ENCODE measurements around the gene PTGIR. TPM values are rescaled to one million over a fixed set of nuclear protein-coding genes. Genes with fewer than 3 reads are reported as not detected.
A peak's percentile ranks its signal among the peaks of the same experiment; 100 is the strongest.

PTGIR gene
- total RNA-seq, 1 experiment from 2014 or later = 0.24 TPM

DNA sequence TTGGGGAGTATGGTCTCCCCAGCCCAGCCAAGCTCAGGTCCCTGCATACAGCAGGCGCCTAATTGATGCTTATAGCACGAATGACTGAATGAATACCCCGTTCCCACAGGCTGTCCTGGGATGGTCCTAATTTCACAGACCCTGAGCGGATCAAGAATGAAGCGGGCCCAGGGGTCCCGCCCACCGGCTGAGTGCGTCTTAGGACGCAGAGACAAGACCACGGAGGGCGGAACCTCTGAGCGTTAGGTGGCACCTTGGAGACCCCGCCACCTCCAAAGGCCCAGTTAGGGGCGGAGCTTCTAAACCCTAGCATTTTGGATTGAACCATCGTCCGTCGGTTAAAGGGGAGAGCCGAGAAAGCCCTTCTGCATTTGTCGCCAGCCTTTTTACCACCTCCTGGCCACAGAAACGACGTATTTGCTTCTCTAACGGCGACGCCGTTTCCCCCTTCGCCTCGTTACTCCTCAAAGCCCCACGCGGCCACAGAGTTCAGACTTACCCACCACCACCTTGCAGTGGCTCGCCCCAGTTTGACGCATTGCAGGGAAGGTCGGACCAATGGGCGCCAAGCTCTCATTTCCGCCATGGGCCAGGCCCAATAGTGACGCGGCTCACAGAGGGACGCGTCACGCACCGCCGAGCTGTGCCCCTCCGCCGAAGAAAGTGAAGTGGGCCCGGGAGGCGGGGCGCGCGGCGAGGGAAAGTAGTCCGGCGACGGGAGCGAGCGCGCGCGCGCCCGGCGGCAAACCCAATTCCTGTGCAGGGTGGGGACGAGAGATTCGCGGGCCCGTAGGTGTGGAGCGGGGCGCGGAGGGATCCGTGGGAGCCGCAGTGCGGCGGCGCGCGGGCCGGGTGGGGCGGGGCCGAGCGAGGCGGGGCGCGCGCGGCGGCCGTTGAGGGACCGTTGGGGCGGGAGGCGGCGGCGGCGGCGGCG, 24.2 kb downstream of the PTGIR start (continued):
- TF ChIP-seq, protein P1, sequence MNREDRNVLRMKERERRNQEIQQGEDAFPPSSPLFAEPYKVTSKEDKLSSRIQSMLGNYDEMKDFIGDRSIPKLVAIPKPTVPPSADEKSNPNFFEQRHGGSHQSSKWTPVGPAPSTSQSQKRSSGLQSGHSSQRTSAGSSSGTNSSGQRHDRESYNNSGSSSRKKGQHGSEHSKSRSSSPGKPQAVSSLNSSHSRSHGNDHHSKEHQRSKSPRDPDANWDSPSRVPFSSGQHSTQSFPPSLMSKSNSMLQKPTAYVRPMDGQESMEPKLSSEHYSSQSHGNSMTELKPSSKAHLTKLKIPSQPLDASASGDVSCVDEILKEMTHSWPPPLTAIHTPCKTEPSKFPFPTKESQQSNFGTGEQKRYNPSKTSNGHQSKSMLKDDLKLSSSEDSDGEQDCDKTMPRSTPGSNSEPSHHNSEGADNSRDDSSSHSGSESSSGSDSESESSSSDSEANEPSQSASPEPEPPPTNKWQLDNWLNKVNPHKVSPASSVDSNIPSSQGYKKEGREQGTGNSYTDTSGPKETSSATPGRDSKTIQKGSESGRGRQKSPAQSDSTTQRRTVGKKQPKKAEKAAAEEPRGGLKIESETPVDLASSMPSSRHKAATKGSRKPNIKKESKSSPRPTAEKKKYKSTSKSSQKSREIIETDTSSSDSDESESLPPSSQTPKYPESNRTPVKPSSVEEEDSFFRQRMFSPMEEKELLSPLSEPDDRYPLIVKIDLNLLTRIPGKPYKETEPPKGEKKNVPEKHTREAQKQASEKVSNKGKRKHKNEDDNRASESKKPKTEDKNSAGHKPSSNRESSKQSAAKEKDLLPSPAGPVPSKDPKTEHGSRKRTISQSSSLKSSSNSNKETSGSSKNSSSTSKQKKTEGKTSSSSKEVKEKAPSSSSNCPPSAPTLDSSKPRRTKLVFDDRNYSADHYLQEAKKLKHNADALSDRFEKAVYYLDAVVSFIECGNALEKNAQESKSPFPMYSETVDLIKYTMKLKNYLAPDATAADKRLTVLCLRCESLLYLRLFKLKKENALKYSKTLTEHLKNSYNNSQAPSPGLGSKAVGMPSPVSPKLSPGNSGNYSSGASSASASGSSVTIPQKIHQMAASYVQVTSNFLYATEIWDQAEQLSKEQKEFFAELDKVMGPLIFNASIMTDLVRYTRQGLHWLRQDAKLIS (CRISPR knock-in tag; IDR thresholded peaks at IDR 0.05; ENCODE audit: borderline replicate concordance) = no peak
- TF ChIP-seq TP53 (CRISPR knock-in tag; IDR thresholded peaks at IDR 0.05) (0 out of 2 replicates have a peak, but pooled peaks have one; percentile 25), NFATC4 (CRISPR knock-in tag; IDR thresholded peaks at IDR 0.05) (no peak), MXD4 (CRISPR knock-in tag; IDR thresholded peaks at IDR 0.05; ENCODE audit: borderline replicate concordance) (peak; percentile 86; the same call in 1 of the 2 replicates), FOXP1 (CRISPR knock-in tag; IDR thresholded peaks at IDR 0.05; ENCODE audit: borderline replicate concordance) (peak; percentile 30; the same call in 1 of the 2 replicates), CREM (CRISPR knock-in tag; IDR thresholded peaks at IDR 0.05) (peak; percentile 79)
- TF ChIP-seq, protein P2, sequence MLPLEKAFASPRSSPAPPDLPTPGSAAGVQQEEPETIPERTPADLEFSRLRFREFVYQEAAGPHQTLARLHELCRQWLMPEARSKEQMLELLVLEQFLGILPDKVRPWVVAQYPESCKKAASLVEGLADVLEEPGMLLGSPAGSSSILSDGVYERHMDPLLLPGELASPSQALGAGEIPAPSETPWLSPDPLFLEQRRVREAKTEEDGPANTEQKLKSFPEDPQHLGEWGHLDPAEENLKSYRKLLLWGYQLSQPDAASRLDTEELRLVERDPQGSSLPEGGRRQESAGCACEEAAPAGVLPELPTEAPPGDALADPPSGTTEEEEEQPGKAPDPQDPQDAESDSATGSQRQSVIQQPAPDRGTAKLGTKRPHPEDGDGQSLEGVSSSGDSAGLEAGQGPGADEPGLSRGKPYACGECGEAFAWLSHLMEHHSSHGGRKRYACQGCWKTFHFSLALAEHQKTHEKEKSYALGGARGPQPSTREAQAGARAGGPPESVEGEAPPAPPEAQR (CRISPR knock-in tag; IDR thresholded peaks at IDR 0.05) = peak; percentile 98

GRCh38 chr19:46599716-46600373, 25.0 kb downstream of the PTGIR start:
- TF ChIP-seq NFYB (CRISPR knock-in tag; conservative IDR thresholded peaks at IDR 0.05; ENCODE audit: low read depth) (peak; percentile 47), SMAD3 (CRISPR knock-in tag; IDR thresholded peaks at IDR 0.05; ENCODE audit: borderline replicate concordance) (no peak)
- H3K4me3 Mint-ChIP-seq = peak overlapping the region; percentile 88
- no peaks in the 10 kb centered on the region; the same call in 1 of the 2 replicates for H3K27me3 Mint-ChIP-seq (ENCODE audit: low read depth)
- H3K27ac Mint-ChIP-seq = peak overlapping the region; percentile 100
- ATAC-seq (peak; percentile 9), DNase-seq (ENCODE audit: low spot score) (no peak)
- CTCF ChIA-PET = interaction anchor here (0.7 to 6.1 kb wide), 18 partner anchors 10 to 319 kb away, joined by 3 to 53 read pairs (median 6); partner anchors contain the start of genes DACT3 and PPP5C
- peaks cover 11% of the 10 kb centered on the region for H3K9me3 Mint-ChIP-seq
- POLR2A ChIA-PET = interaction anchor here (0.5 to 1.3 kb wide), 10 partner anchors 11 to 341 kb away, joined by 3 to 10 read pairs (median 4); no protein-coding TSS in a partner anchor
- no peaks in the 10 kb centered on the region; the same call in 1 of the 2 replicates for H3K36me3 Mint-ChIP-seq
- peaks cover 27% of the 10 kb centered on the region for H3K4me1 Mint-ChIP-seq

DNA sequence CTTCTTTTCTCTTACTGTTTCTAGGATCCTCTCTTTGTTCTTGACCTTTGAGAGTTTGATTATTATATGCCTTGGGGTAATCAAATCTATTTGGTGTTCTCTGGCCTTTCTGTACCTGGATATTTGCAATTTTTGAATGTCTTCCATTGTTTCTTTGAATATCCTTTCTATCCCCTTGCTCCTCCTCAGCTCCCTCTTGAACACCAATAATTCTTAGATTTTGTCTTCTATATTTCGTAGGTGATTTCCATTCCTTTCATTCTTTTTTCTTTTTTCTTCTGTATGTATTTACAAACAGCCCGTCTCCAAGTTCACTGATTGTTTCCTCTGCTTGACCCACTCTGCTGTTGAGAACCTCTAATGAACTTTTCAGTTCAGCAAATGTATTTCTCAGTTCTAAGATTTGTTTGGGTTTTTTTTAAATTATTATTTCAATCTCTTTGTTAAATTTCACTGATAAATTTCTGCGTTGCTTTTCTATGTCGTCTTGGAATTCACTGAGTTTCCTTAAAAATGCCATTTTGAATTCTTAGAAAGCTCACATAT, 26.4 kb downstream of the PTGIR start:
- H3K9me3 Mint-ChIP-seq = peaks cover 11% of the 10 kb centered on the region
- H3K4me1 Mint-ChIP-seq = peaks cover 19% of the 10 kb centered on the region
- no peak for ATAC-seq
- no peaks in the 10 kb centered on the region; the same call in 1 of the 2 replicates for H3K36me3 Mint-ChIP-seq
- H3K4me3 Mint-ChIP-seq = no peak overlapping the region
- H3K27me3 Mint-ChIP-seq (ENCODE audit: low read depth) = no peaks in the 10 kb centered on the region; the same call in 1 of the 2 replicates
- TF ChIP-seq ZNF121 (CRISPR knock-in tag; IDR thresholded peaks at IDR 0.05) (no peak), GRHL2 (CRISPR knock-in tag; IDR thresholded peaks at IDR 0.05; ENCODE audit: insufficient replicate concordance, severe bottlenecking) (no peak), ZBTB21 (CRISPR knock-in tag; IDR thresholded peaks at IDR 0.05; ENCODE audit: borderline replicate concordance) (no peak), CDX4 (CRISPR knock-in tag; IDR thresholded peaks at IDR 0.05; ENCODE audit: borderline replicate concordance) (no peak), NFYB (CRISPR knock-in tag; conservative IDR thresholded peaks at IDR 0.05; ENCODE audit: low read depth) (no peak), ATF1 (CRISPR knock-in tag; IDR thresholded peaks at IDR 0.05) (no peak), NR2C2 (CRISPR knock-in tag; IDR thresholded peaks at IDR 0.05) (no peak)
- TF ChIP-seq, protein P3, sequence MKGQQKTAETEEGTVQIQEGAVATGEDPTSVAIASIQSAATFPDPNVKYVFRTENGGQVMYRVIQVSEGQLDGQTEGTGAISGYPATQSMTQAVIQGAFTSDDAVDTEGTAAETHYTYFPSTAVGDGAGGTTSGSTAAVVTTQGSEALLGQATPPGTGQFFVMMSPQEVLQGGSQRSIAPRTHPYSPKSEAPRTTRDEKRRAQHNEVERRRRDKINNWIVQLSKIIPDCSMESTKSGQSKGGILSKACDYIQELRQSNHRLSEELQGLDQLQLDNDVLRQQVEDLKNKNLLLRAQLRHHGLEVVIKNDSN (CRISPR knock-in tag; IDR thresholded peaks at IDR 0.05) = no peak
- TF ChIP-seq, protein P4, sequence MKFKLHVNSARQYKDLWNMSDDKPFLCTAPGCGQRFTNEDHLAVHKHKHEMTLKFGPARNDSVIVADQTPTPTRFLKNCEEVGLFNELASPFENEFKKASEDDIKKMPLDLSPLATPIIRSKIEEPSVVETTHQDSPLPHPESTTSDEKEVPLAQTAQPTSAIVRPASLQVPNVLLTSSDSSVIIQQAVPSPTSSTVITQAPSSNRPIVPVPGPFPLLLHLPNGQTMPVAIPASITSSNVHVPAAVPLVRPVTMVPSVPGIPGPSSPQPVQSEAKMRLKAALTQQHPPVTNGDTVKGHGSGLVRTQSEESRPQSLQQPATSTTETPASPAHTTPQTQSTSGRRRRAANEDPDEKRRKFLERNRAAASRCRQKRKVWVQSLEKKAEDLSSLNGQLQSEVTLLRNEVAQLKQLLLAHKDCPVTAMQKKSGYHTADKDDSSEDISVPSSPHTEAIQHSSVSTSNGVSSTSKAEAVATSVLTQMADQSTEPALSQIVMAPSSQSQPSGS (CRISPR knock-in tag; IDR thresholded peaks at IDR 0.05; ENCODE audit: borderline replicate concordance, low read depth) = no peak
- TF ChIP-seq, protein P5, sequence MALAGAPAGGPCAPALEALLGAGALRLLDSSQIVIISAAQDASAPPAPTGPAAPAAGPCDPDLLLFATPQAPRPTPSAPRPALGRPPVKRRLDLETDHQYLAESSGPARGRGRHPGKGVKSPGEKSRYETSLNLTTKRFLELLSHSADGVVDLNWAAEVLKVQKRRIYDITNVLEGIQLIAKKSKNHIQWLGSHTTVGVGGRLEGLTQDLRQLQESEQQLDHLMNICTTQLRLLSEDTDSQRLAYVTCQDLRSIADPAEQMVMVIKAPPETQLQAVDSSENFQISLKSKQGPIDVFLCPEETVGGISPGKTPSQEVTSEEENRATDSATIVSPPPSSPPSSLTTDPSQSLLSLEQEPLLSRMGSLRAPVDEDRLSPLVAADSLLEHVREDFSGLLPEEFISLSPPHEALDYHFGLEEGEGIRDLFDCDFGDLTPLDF (CRISPR knock-in tag; IDR thresholded peaks at IDR 0.05) = no peak
- H3K27ac Mint-ChIP-seq = no peak overlapping the region
- no peak for DNase-seq (ENCODE audit: low spot score)
- ChIA-PET CTCF (interaction anchor here (6.1 kb wide), 1 partner anchor 16 kb away, joined by 53 read pairs; no protein-coding TSS in a partner anchor), POLR2A (no interaction called here)
